ENCODE measurements around the gene EPB41L2.

EPB41L2 gene

GRCh38 chr6:130840050-130840449 is 223.0 kb downstream of the EPB41L2 start:
- no peaks in the 10 kb centered on the region for H3K9me3 ChIP-seq (ENCODE audit: control insufficient read depth in 1 of 2, low read length in 2 of 2)
- H3K36me3 ChIP-seq (ENCODE audit: control insufficient read depth in 1 of 2, insufficient read depth in 2 of 2, low read length in 2 of 2): peaks cover 0 to 8% of the 10 kb centered on the region in 2 donors
- no peaks in the 10 kb centered on the region for H3K27me3 ChIP-seq (ENCODE audit: low read depth, low read length)
- H3K4me3 ChIP-seq (ENCODE audit: low read depth in 1 of 2, low read length in 2 of 2): no peak overlapping the region
- no peak overlapping the region for H3K27ac ChIP-seq (ENCODE audit: low read length)
- peaks cover 0 to 4% of the 10 kb centered on the region in 2 donors for H3K4me1 ChIP-seq (ENCODE audit: control insufficient read depth in 1 of 2, insufficient read depth in 2 of 2, low read length in 2 of 2)

GRCh38 chr6:130839379-130839778 is 223.7 kb downstream of the EPB41L2 start:
- Histone ChIP-seq H3K36me3 (ENCODE audit: control insufficient read depth in 1 of 2, insufficient read depth in 2 of 2, low read length in 2 of 2) (peaks cover 0 to 8% of the 10 kb centered on the region in 2 donors), H3K4me3 (ENCODE audit: low read depth in 1 of 2, low read length in 2 of 2) (no peak overlapping the region), H3K27me3 (ENCODE audit: low read depth, low read length) (no peaks in the 10 kb centered on the region), H3K9me3 (ENCODE audit: control insufficient read depth in 1 of 2, low read length in 2 of 2) (no peaks in the 10 kb centered on the region), H3K27ac (ENCODE audit: low read length) (no peak overlapping the region), H3K4me1 (ENCODE audit: control insufficient read depth in 1 of 2, insufficient read depth in 2 of 2, low read length in 2 of 2) (peaks cover 0 to 4% of the 10 kb centered on the region in 2 donors)

- Histone ChIP-seq H3K27ac (ENCODE audit: low read length) (no peak overlapping the region), H3K4me3 (ENCODE audit: low read depth in 1 of 2, low read length in 2 of 2) (no peak overlapping the region), H3K27me3 (ENCODE audit: low read depth, low read length) (no peaks in the 10 kb centered on the region), H3K4me1 (ENCODE audit: control insufficient read depth in 1 of 2, insufficient read depth in 2 of 2, low read length in 2 of 2) (peaks cover 0 to 4% of the 10 kb centered on the region in 2 donors), H3K36me3 (ENCODE audit: control insufficient read depth in 1 of 2, insufficient read depth in 2 of 2, low read length in 2 of 2) (peaks cover 0 to 8% of the 10 kb centered on the region in 2 donors), H3K9me3 (ENCODE audit: control insufficient read depth in 1 of 2, low read length in 2 of 2) (no peaks in the 10 kb centered on the region)
Measured at GRCh38 chr6:130838951-130839350, 224.1 kb downstream of the EPB41L2 start.

- H3K27ac ChIP-seq (ENCODE audit: low read length): no peak overlapping the region
- H3K4me3 ChIP-seq (ENCODE audit: low read depth in 1 of 2, low read length in 2 of 2): no peak overlapping the region
- H3K4me1 ChIP-seq (ENCODE audit: control insufficient read depth in 1 of 2, insufficient read depth in 2 of 2, low read length in 2 of 2): peaks cover 0 to 4% of the 10 kb centered on the region in 2 donors
Measured at GRCh38 chr6:130838250-130838860, 224.7 kb downstream of the EPB41L2 start.

GRCh38 chr6:130837067-130837466 is 226.0 kb downstream of the EPB41L2 start:
- Histone ChIP-seq H3K27ac (ENCODE audit: low read length) (no peak overlapping the region), H3K4me1 (ENCODE audit: control insufficient read depth in 1 of 2, insufficient read depth in 2 of 2, low read length in 2 of 2) (peaks cover 0 to 4% of the 10 kb centered on the region in 2 donors), H3K4me3 (ENCODE audit: low read depth in 1 of 2, low read length in 2 of 2) (no peak overlapping the region), H3K9me3 (ENCODE audit: control insufficient read depth in 1 of 2, low read length in 2 of 2) (no peaks in the 10 kb centered on the region), H3K36me3 (ENCODE audit: control insufficient read depth in 1 of 2, insufficient read depth in 2 of 2, low read length in 2 of 2) (peaks cover 0 to 8% of the 10 kb centered on the region in 2 donors), H3K27me3 (ENCODE audit: low read depth, low read length) (no peaks in the 10 kb centered on the region)

More at GRCh38 chr6:130838250-130838860, 224.7 kb downstream of the EPB41L2 start:
- Histone ChIP-seq H3K27me3 (ENCODE audit: low read depth, low read length) (no peaks in the 10 kb centered on the region), H3K36me3 (ENCODE audit: control insufficient read depth in 1 of 2, insufficient read depth in 2 of 2, low read length in 2 of 2) (peaks cover 0 to 8% of the 10 kb centered on the region in 2 donors), H3K9me3 (ENCODE audit: control insufficient read depth in 1 of 2, low read length in 2 of 2) (no peaks in the 10 kb centered on the region)

GRCh38 chr6:130836055-130836640 is 226.9 kb downstream of the EPB41L2 start:
- no peaks in the 10 kb centered on the region for H3K9me3 ChIP-seq (ENCODE audit: control insufficient read depth in 1 of 2, low read length in 2 of 2)
- H3K4me1 ChIP-seq (ENCODE audit: control insufficient read depth in 1 of 2, insufficient read depth in 2 of 2, low read length in 2 of 2): peaks cover 0 to 1% of the 10 kb centered on the region in 2 donors
- H3K27ac ChIP-seq (ENCODE audit: low read length): no peak overlapping the region
- no peak overlapping the region for H3K4me3 ChIP-seq (ENCODE audit: low read depth in 1 of 2, low read length in 2 of 2)
- H3K36me3 ChIP-seq (ENCODE audit: control insufficient read depth in 1 of 2, insufficient read depth in 2 of 2, low read length in 2 of 2): peaks cover 0 to 8% of the 10 kb centered on the region in 2 donors
- H3K27me3 ChIP-seq (ENCODE audit: low read depth, low read length): no peaks in the 10 kb centered on the region

GRCh38 chr6:130834482-130835251 is 228.4 kb downstream of the EPB41L2 start:
- H3K4me3 ChIP-seq (ENCODE audit: low read depth in 1 of 2, low read length in 2 of 2): no peak overlapping the region
- no peaks in the 10 kb centered on the region for H3K9me3 ChIP-seq (ENCODE audit: control insufficient read depth in 1 of 2, low read length in 2 of 2)
- no peaks in the 10 kb centered on the region for H3K4me1 ChIP-seq (ENCODE audit: control insufficient read depth in 1 of 2, insufficient read depth in 2 of 2, low read length in 2 of 2)
- H3K27ac ChIP-seq (ENCODE audit: low read length): no peak overlapping the region
- H3K36me3 ChIP-seq (ENCODE audit: control insufficient read depth in 1 of 2, insufficient read depth in 2 of 2, low read length in 2 of 2): peaks cover 0 to 3% of the 10 kb centered on the region in 2 donors
- no peaks in the 10 kb centered on the region for H3K27me3 ChIP-seq (ENCODE audit: low read depth, low read length)

GRCh38 chr6:130833569-130833968 is 229.5 kb downstream of the EPB41L2 start:
- no peaks in the 10 kb centered on the region for H3K36me3 ChIP-seq (ENCODE audit: control insufficient read depth in 1 of 2, insufficient read depth in 2 of 2, low read length in 2 of 2)
- H3K27ac ChIP-seq (ENCODE audit: low read length): no peak overlapping the region
- H3K4me3 ChIP-seq (ENCODE audit: low read depth in 1 of 2, low read length in 2 of 2): no peak overlapping the region
- H3K4me1 ChIP-seq (ENCODE audit: control insufficient read depth in 1 of 2, insufficient read depth in 2 of 2, low read length in 2 of 2): no peaks in the 10 kb centered on the region
- H3K27me3 ChIP-seq (ENCODE audit: low read depth, low read length): no peaks in the 10 kb centered on the region
- no peaks in the 10 kb centered on the region for H3K9me3 ChIP-seq (ENCODE audit: control insufficient read depth in 1 of 2, low read length in 2 of 2)

GRCh38 chr6:130831607-130832006 is 231.4 kb downstream of the EPB41L2 start:
- Histone ChIP-seq H3K27me3 (ENCODE audit: low read depth, low read length) (no peaks in the 10 kb centered on the region), H3K4me1 (ENCODE audit: control insufficient read depth in 1 of 2, insufficient read depth in 2 of 2, low read length in 2 of 2) (no peaks in the 10 kb centered on the region), H3K27ac (ENCODE audit: low read length) (no peak overlapping the region), H3K9me3 (ENCODE audit: control insufficient read depth in 1 of 2, low read length in 2 of 2) (no peaks in the 10 kb centered on the region), H3K36me3 (ENCODE audit: control insufficient read depth in 1 of 2, insufficient read depth in 2 of 2, low read length in 2 of 2) (no peaks in the 10 kb centered on the region), H3K4me3 (ENCODE audit: low read depth in 1 of 2, low read length in 2 of 2) (no peak overlapping the region)

GRCh38 chr6:130829333-130829910 is 233.6 kb downstream of the EPB41L2 start:
- H3K4me3 ChIP-seq (ENCODE audit: low read depth in 1 of 2, low read length in 2 of 2): no peak overlapping the region
- no peaks in the 10 kb centered on the region for H3K4me1 ChIP-seq (ENCODE audit: control insufficient read depth in 1 of 2, insufficient read depth in 2 of 2, low read length in 2 of 2)
- no peaks in the 10 kb centered on the region for H3K9me3 ChIP-seq (ENCODE audit: control insufficient read depth in 1 of 2, low read length in 2 of 2)
- H3K27ac ChIP-seq (ENCODE audit: low read length): no peak overlapping the region
- H3K36me3 ChIP-seq (ENCODE audit: control insufficient read depth in 1 of 2, insufficient read depth in 2 of 2, low read length in 2 of 2): no peaks in the 10 kb centered on the region
- no peaks in the 10 kb centered on the region for H3K27me3 ChIP-seq (ENCODE audit: low read depth, low read length)

Data from muscle layer of duodenum (tissue), 2 donors.